GM19468 (cell line): ENCODE measurements around the gene PSMD8.
"Not testable (repeated sequence)": the region's sequence is repeated elsewhere in the genome, so short reads cannot be mapped to it uniquely, and the experiment has no call there.

Experiments
- ATAC-seq: cut with Tn5 transposase; IDR thresholded peaks from one replicate; pipeline ENCODE4 v1.9.1; 2021; ENCODE audit warnings: mild to moderate bottlenecking, moderate library complexity, moderate number of reproducible peaks; ENCODE audit not compliant: unreplicated experiment; ENCODE audit errors: extremely low read depth

The PSMD8 gene

GRCh38 chr19:38360839-38361631 lies 13.3 kb upstream of the PSMD8 start:
- no peak for ATAC-seq

GRCh38 chr19:38361633-38362075 lies 12.7 kb upstream of the PSMD8 start:
- ATAC-seq = no peak

- no peak for ATAC-seq
Measured at GRCh38 chr19:38362076-38362945, 12.1 kb upstream of the PSMD8 start.

GRCh38 chr19:38362946-38363688 lies 11.3 kb upstream of the PSMD8 start:
- not testable (repeated sequence) for ATAC-seq

- ATAC-seq = no peak
Measured at GRCh38 chr19:38367041-38367440, 7.3 kb upstream of the PSMD8 start.

- ATAC-seq = no peak
Measured at GRCh38 chr19:38369584-38369983, 4.8 kb upstream of the PSMD8 start.

- ATAC-seq = no peak
Measured at GRCh38 chr19:38370299-38370698, 4.1 kb upstream of the PSMD8 start.

- ATAC-seq = no peak
Measured at GRCh38 chr19:38371081-38371480, 3.3 kb upstream of the PSMD8 start.

GRCh38 chr19:38373907-38374331 lies 452 bp upstream of the PSMD8 start:
- no peak for ATAC-seq

- no peak for ATAC-seq
Measured at GRCh38 chr19:38375098-38375493, 725 bp downstream of the PSMD8 start.

- ATAC-seq = no peak
Measured at GRCh38 chr19:38375748-38376147, 1.4 kb downstream of the PSMD8 start.

- ATAC-seq = no peak
Measured at GRCh38 chr19:38376576-38376975, 2.2 kb downstream of the PSMD8 start.

- ATAC-seq = no peak
Measured at GRCh38 chr19:38377052-38377451, 2.7 kb downstream of the PSMD8 start.

- no peak for ATAC-seq
Measured at GRCh38 chr19:38378866-38379265, 4.5 kb downstream of the PSMD8 start.

- ATAC-seq = no peak
Measured at GRCh38 chr19:38381138-38381537, 6.8 kb downstream of the PSMD8 start.

- no peak for ATAC-seq
Measured at GRCh38 chr19:38383184-38383583, 8.8 kb downstream of the PSMD8 start.

- no peak for ATAC-seq
Measured at GRCh38 chr19:38383743-38384142, 9.4 kb downstream of the PSMD8 start.

GRCh38 chr19:38384209-38385027 lies 10.0 kb downstream of the PSMD8 start:
- no peak for ATAC-seq

GRCh38 chr19:38385057-38385803 lies 10.9 kb downstream of the PSMD8 start:
- no peak for ATAC-seq
